ENCODE measurements around the gene SERPINB11. TPM values are rescaled to one million over a fixed set of nuclear protein-coding genes. Genes with fewer than 3 reads are reported as not detected.

The SERPINB11 gene
- total RNA-seq, 1 donor from 2014 or later = not detected

GRCh38 chr18:63686871-63687270 lies 15.9 kb upstream of the SERPINB11 start:
- no peak for DNase-seq (ENCODE audit: low spot score)
- intact Hi-C loops (cut with micrococcal nuclease) = no loop called here
- Mint-ChIP-seq H3K4me3 (ENCODE audit: low read depth) (no peak overlapping the region), H3K36me3 (ENCODE audit: low read depth) (no peaks in the 10 kb centered on the region), H3K27me3 (ENCODE audit: low read depth) (no peaks in the 10 kb centered on the region), H3K9me3 (no peaks in the 10 kb centered on the region), H3K4me1 (ENCODE audit: low read depth) (no peaks in the 10 kb centered on the region), H3K27ac (no peak overlapping the region)

GRCh38 chr18:63689064-63689463 lies 13.7 kb upstream of the SERPINB11 start:
- Mint-ChIP-seq H3K4me3 (ENCODE audit: low read depth) (no peak overlapping the region), H3K36me3 (ENCODE audit: low read depth) (no peaks in the 10 kb centered on the region), H3K4me1 (ENCODE audit: low read depth) (no peaks in the 10 kb centered on the region), H3K27ac (no peak overlapping the region), H3K27me3 (ENCODE audit: low read depth) (no peaks in the 10 kb centered on the region), H3K9me3 (no peaks in the 10 kb centered on the region)
- intact Hi-C loops (cut with micrococcal nuclease) = no loop called here
- DNase-seq (ENCODE audit: low spot score) = no peak

- no peak for DNase-seq (ENCODE audit: low spot score)
- no peaks in the 10 kb centered on the region for H3K4me1 Mint-ChIP-seq (ENCODE audit: low read depth)
- H3K27me3 Mint-ChIP-seq (ENCODE audit: low read depth) = no peaks in the 10 kb centered on the region
- no peak overlapping the region for H3K4me3 Mint-ChIP-seq (ENCODE audit: low read depth)
- no peak overlapping the region for H3K27ac Mint-ChIP-seq
- intact Hi-C loops (cut with micrococcal nuclease) = no loop called here
- no peaks in the 10 kb centered on the region for H3K9me3 Mint-ChIP-seq
- H3K36me3 Mint-ChIP-seq (ENCODE audit: low read depth) = no peaks in the 10 kb centered on the region
Observed at GRCh38 chr18:63697097-63697660, 5.6 kb upstream of the SERPINB11 start.

- no peaks in the 10 kb centered on the region for H3K4me1 Mint-ChIP-seq (ENCODE audit: low read depth)
- no peak overlapping the region for H3K4me3 Mint-ChIP-seq (ENCODE audit: low read depth)
- no peaks in the 10 kb centered on the region for H3K9me3 Mint-ChIP-seq
- no peaks in the 10 kb centered on the region for H3K27me3 Mint-ChIP-seq (ENCODE audit: low read depth)
- intact Hi-C loops (cut with micrococcal nuclease) = no loop called here
- H3K27ac Mint-ChIP-seq = no peak overlapping the region
- DNase-seq (ENCODE audit: low spot score) = no peak
- H3K36me3 Mint-ChIP-seq (ENCODE audit: low read depth) = no peaks in the 10 kb centered on the region
Observed at GRCh38 chr18:63700501-63700900, 2.3 kb upstream of the SERPINB11 start.

- no peaks in the 10 kb centered on the region for H3K36me3 Mint-ChIP-seq (ENCODE audit: low read depth)
Observed at GRCh38 chr18:63701952-63702351, 808 bp upstream of the SERPINB11 start.

GRCh38 chr18:63705401-63705800 lies 2.6 kb downstream of the SERPINB11 start:
- H3K36me3 Mint-ChIP-seq (ENCODE audit: low read depth) = no peaks in the 10 kb centered on the region
- DNase-seq (ENCODE audit: low spot score) = no peak
- no peak overlapping the region for H3K27ac Mint-ChIP-seq
- no peaks in the 10 kb centered on the region for H3K4me1 Mint-ChIP-seq (ENCODE audit: low read depth)
- H3K27me3 Mint-ChIP-seq (ENCODE audit: low read depth) = no peaks in the 10 kb centered on the region
- H3K9me3 Mint-ChIP-seq = no peaks in the 10 kb centered on the region
- intact Hi-C loops (cut with micrococcal nuclease) = no loop called here
- no peak overlapping the region for H3K4me3 Mint-ChIP-seq (ENCODE audit: low read depth)

More at GRCh38 chr18:63701952-63702351, 808 bp upstream of the SERPINB11 start:
- DNase-seq (ENCODE audit: low spot score) = no peak
- H3K27ac Mint-ChIP-seq = no peak overlapping the region
- no peaks in the 10 kb centered on the region for H3K4me1 Mint-ChIP-seq (ENCODE audit: low read depth)
- H3K27me3 Mint-ChIP-seq (ENCODE audit: low read depth) = no peaks in the 10 kb centered on the region
- intact Hi-C loops (cut with micrococcal nuclease) = no loop called here
- H3K4me3 Mint-ChIP-seq (ENCODE audit: low read depth) = no peak overlapping the region
- no peaks in the 10 kb centered on the region for H3K9me3 Mint-ChIP-seq

- H3K4me1 Mint-ChIP-seq (ENCODE audit: low read depth) = no peaks in the 10 kb centered on the region
- H3K27me3 Mint-ChIP-seq (ENCODE audit: low read depth) = no peaks in the 10 kb centered on the region
- H3K36me3 Mint-ChIP-seq (ENCODE audit: low read depth) = no peaks in the 10 kb centered on the region
- H3K27ac Mint-ChIP-seq = no peak overlapping the region
- no peaks in the 10 kb centered on the region for H3K9me3 Mint-ChIP-seq
- intact Hi-C loops (cut with micrococcal nuclease) = no loop called here
- H3K4me3 Mint-ChIP-seq (ENCODE audit: low read depth) = no peak overlapping the region
- no peak for DNase-seq (ENCODE audit: low spot score)
Observed at GRCh38 chr18:63707816-63708215, 5.1 kb downstream of the SERPINB11 start.

- intact Hi-C loops (cut with micrococcal nuclease) = no loop called here
- Mint-ChIP-seq H3K4me1 (ENCODE audit: low read depth) (no peaks in the 10 kb centered on the region), H3K9me3 (peaks cover 3% of the 10 kb centered on the region), H3K4me3 (ENCODE audit: low read depth) (no peak overlapping the region), H3K36me3 (ENCODE audit: low read depth) (no peaks in the 10 kb centered on the region), H3K27ac (no peak overlapping the region), H3K27me3 (ENCODE audit: low read depth) (no peaks in the 10 kb centered on the region)
- no peak for DNase-seq (ENCODE audit: low spot score)
Observed at GRCh38 chr18:63708650-63709049, 5.9 kb downstream of the SERPINB11 start.

GRCh38 chr18:63725682-63726480 lies 23.1 kb downstream of the SERPINB11 start:
- Mint-ChIP-seq H3K4me3 (ENCODE audit: low read depth) (no peak overlapping the region), H3K36me3 (ENCODE audit: low read depth) (no peaks in the 10 kb centered on the region), H3K27me3 (ENCODE audit: low read depth) (no peaks in the 10 kb centered on the region), H3K4me1 (ENCODE audit: low read depth) (no peaks in the 10 kb centered on the region), H3K27ac (no peak overlapping the region), H3K9me3 (no peaks in the 10 kb centered on the region)
- DNase-seq (ENCODE audit: low spot score) = no peak
- intact Hi-C loops (cut with micrococcal nuclease) = no loop called here

- Mint-ChIP-seq H3K27ac (no peak overlapping the region), H3K4me3 (ENCODE audit: low read depth) (no peak overlapping the region), H3K4me1 (ENCODE audit: low read depth) (no peaks in the 10 kb centered on the region), H3K36me3 (ENCODE audit: low read depth) (no peaks in the 10 kb centered on the region), H3K27me3 (ENCODE audit: low read depth) (no peaks in the 10 kb centered on the region), H3K9me3 (no peaks in the 10 kb centered on the region)
- intact Hi-C loops (cut with micrococcal nuclease) = no loop called here
- DNase-seq (ENCODE audit: low spot score) = no peak
Observed at GRCh38 chr18:63730773-63731172, 28.0 kb downstream of the SERPINB11 start.

GRCh38 chr18:63731215-63731614 lies 28.5 kb downstream of the SERPINB11 start:
- Mint-ChIP-seq H3K27me3 (ENCODE audit: low read depth) (no peaks in the 10 kb centered on the region), H3K27ac (no peak overlapping the region), H3K4me1 (ENCODE audit: low read depth) (no peaks in the 10 kb centered on the region), H3K36me3 (ENCODE audit: low read depth) (no peaks in the 10 kb centered on the region), H3K9me3 (no peaks in the 10 kb centered on the region), H3K4me3 (ENCODE audit: low read depth) (no peak overlapping the region)
- intact Hi-C loops (cut with micrococcal nuclease) = no loop called here
- DNase-seq (ENCODE audit: low spot score) = no peak

GRCh38 chr18:63736876-63737275 lies 34.1 kb downstream of the SERPINB11 start:
- Mint-ChIP-seq H3K27ac (no peak overlapping the region), H3K27me3 (ENCODE audit: low read depth) (no peaks in the 10 kb centered on the region), H3K9me3 (no peaks in the 10 kb centered on the region), H3K36me3 (ENCODE audit: low read depth) (no peaks in the 10 kb centered on the region), H3K4me3 (ENCODE audit: low read depth) (no peak overlapping the region), H3K4me1 (ENCODE audit: low read depth) (no peaks in the 10 kb centered on the region)
- DNase-seq (ENCODE audit: low spot score) = no peak
- intact Hi-C loops (cut with micrococcal nuclease) = no loop called here

GRCh38 chr18:63741769-63742168 lies 39.0 kb downstream of the SERPINB11 start:
- no peaks in the 10 kb centered on the region for H3K27me3 Mint-ChIP-seq (ENCODE audit: low read depth)
- no peak overlapping the region for H3K4me3 Mint-ChIP-seq (ENCODE audit: low read depth)
- no peaks in the 10 kb centered on the region for H3K4me1 Mint-ChIP-seq (ENCODE audit: low read depth)
- H3K36me3 Mint-ChIP-seq (ENCODE audit: low read depth) = no peaks in the 10 kb centered on the region
- no peaks in the 10 kb centered on the region for H3K9me3 Mint-ChIP-seq
- intact Hi-C loops (cut with micrococcal nuclease) = no loop called here
- H3K27ac Mint-ChIP-seq = no peak overlapping the region
- DNase-seq (ENCODE audit: low spot score) = no peak

Measured in activated T-helper 2 cell treated with anti-CD3 and anti-CD28 coated beads, Interferon-gamma antibody, Interleukin-2, Interleukin-4, amounts not matched to agents 10 μg/mL and 5 μg/mL and 100 μg/mL, durations not matched to agents 14 hours and 24 hours and 36 hours (primary cell).